NCI-H1694 treated with DMSO at 0.1 percent for 48 hours (cell line): ENCODE measurements around the gene SLC23A3.

Experiments used
- DNase-seq: peaks from one replicate; lab custom pipeline; 2025; lab: John Stamatoyannopoulos, UW

Gene SLC23A3

GRCh38 chr2:219140722-219141121 is 29.1 kb downstream of the SLC23A3 start:
- no peak for DNase-seq

- DNase-seq = no peak
These were observed 35.9 kb downstream of the SLC23A3 start for GRCh38 chr2:219133976-219134375.

GRCh38 chr2:219131744-219132143 is 38.1 kb downstream of the SLC23A3 start:
- no peak for DNase-seq

GRCh38 chr2:219131327-219131726 is 38.5 kb downstream of the SLC23A3 start:
- no peak for DNase-seq

GRCh38 chr2:219129589-219129988 is 40.2 kb downstream of the SLC23A3 start:
- no peak for DNase-seq

- no peak for DNase-seq
These were observed 41.4 kb downstream of the SLC23A3 start for GRCh38 chr2:219128396-219128795.

- DNase-seq = no peak
These were observed 42.7 kb downstream of the SLC23A3 start for GRCh38 chr2:219127037-219127635.

GRCh38 chr2:219126555-219126954 is 43.3 kb downstream of the SLC23A3 start:
- DNase-seq = no peak

- no peak for DNase-seq
These were observed 44.0 kb downstream of the SLC23A3 start for GRCh38 chr2:219125886-219126270.

GRCh38 chr2:219125225-219125885 is 44.5 kb downstream of the SLC23A3 start:
- DNase-seq = no peak

GRCh38 chr2:219124381-219125110 is 45.3 kb downstream of the SLC23A3 start:
- no peak for DNase-seq

- DNase-seq = no peak
These were observed 46.3 kb downstream of the SLC23A3 start for GRCh38 chr2:219123356-219124135.

- no peak for DNase-seq
These were observed 47.4 kb downstream of the SLC23A3 start for GRCh38 chr2:219122202-219122980.

GRCh38 chr2:219120082-219120481 is 49.7 kb downstream of the SLC23A3 start:
- no peak for DNase-seq

GRCh38 chr2:219119422-219120043 is 50.3 kb downstream of the SLC23A3 start:
- peak; percentile 51 for DNase-seq

- no peak for DNase-seq
These were observed 51.3 kb downstream of the SLC23A3 start for GRCh38 chr2:219118504-219118903.

GRCh38 chr2:219116776-219117646 is 52.8 kb downstream of the SLC23A3 start:
- no peak for DNase-seq

GRCh38 chr2:219112651-219113338 is 57.0 kb downstream of the SLC23A3 start:
- DNase-seq = no peak

- DNase-seq = no peak
These were observed 57.8 kb downstream of the SLC23A3 start for GRCh38 chr2:219112062-219112406.
